GM18526 (cell line): Measurements from ENCODE around the gene AKAP1.

Experiments
- POLR2A ChIP-seq: IDR thresholded peaks from 3 replicates; pipeline ENCODE4 v1.6.1; 2011; ENCODE audit not compliant: insufficient read length; ENCODE audit errors: extremely low read depth

Gene AKAP1

GRCh38 chr17:57084802-57085447, at the start of gene AKAP1:
Gene AKAP1, plus strand, starts transcription at chr17:57085246. Its CDS starts 20,219 bp downstream, at chr17:57105465.
- TF ChIP-seq POLR2A = peak; percentile 95

GRCh38 chr17:57035971-57036481, 49.0 kb upstream of the AKAP1 start:
- no peak for TF ChIP-seq POLR2A

GRCh38 chr17:57037411-57037810, 47.6 kb upstream of the AKAP1 start:
- no peak for TF ChIP-seq POLR2A

- no peak for TF ChIP-seq POLR2A
These were observed 46.6 kb upstream of the AKAP1 start for GRCh38 chr17:57038486-57038885.

- TF ChIP-seq POLR2A = no peak
These were observed 44.5 kb upstream of the AKAP1 start for GRCh38 chr17:57040571-57040970.

- no peak for TF ChIP-seq POLR2A
These were observed 41.8 kb upstream of the AKAP1 start for GRCh38 chr17:57043276-57043675.

GRCh38 chr17:57044976-57045867, 39.8 kb upstream of the AKAP1 start:
- no peak for TF ChIP-seq POLR2A

GRCh38 chr17:57045868-57046704, 39.0 kb upstream of the AKAP1 start:
- TF ChIP-seq POLR2A = no peak

GRCh38 chr17:57046749-57047148, 38.3 kb upstream of the AKAP1 start:
- no peak for TF ChIP-seq POLR2A

- no peak for TF ChIP-seq POLR2A
These were observed 37.0 kb upstream of the AKAP1 start for GRCh38 chr17:57048096-57048495.

GRCh38 chr17:57050306-57050705, 34.7 kb upstream of the AKAP1 start:
- TF ChIP-seq POLR2A = no peak

GRCh38 chr17:57051886-57052361, 33.1 kb upstream of the AKAP1 start:
- no peak for TF ChIP-seq POLR2A

GRCh38 chr17:57062865-57063264, 22.2 kb upstream of the AKAP1 start:
- no peak for TF ChIP-seq POLR2A

- no peak for TF ChIP-seq POLR2A
These were observed 17.9 kb upstream of the AKAP1 start for GRCh38 chr17:57067162-57067561.

- no peak for TF ChIP-seq POLR2A
These were observed 17.3 kb upstream of the AKAP1 start for GRCh38 chr17:57067781-57068180.

GRCh38 chr17:57068222-57068658, 16.8 kb upstream of the AKAP1 start:
- no peak for TF ChIP-seq POLR2A

GRCh38 chr17:57068707-57069106, 16.3 kb upstream of the AKAP1 start:
- TF ChIP-seq POLR2A = no peak
